ENCODE results near the gene RELB. TPM values are rescaled to one million over a fixed set of nuclear protein-coding genes. Genes with fewer than 3 reads are reported as not detected.
A peak's percentile ranks its signal among the peaks of the same experiment; 100 is the strongest.

The RELB gene
- total and polyA plus RNA-seq, 7 experiments from 2014 or later = 13.4 to 87.3 (median 33.0) TPM

GRCh38 chr19:45066921-45067661 is 65.8 kb downstream of the RELB start:
- Histone ChIP-seq H3K36me3 (ENCODE audit: control insufficient read depth in 2 of 3, insufficient read depth in 3 of 3, low read length in 3 of 3) (peaks cover 0 to 91% (median 11%) of the 10 kb centered on the region in 3 experiments), H3K4me3 (ENCODE audit: low read length) (no peak overlapping the region), H3K9me3 (ENCODE audit: control insufficient read depth in 2 of 3, low read length in 3 of 3) (no peaks in the 10 kb centered on the region), H3K4me1 (ENCODE audit: control insufficient read depth in 2 of 2, insufficient read depth in 2 of 2, low read length in 2 of 2) (no peaks in the 10 kb centered on the region), H3K27ac (ENCODE audit: low read depth, low read length) (no peak overlapping the region), H3K27me3 (ENCODE audit: control insufficient read depth in 2 of 2, insufficient read depth in 2 of 2, low read length in 2 of 2) (no peaks in the 10 kb centered on the region)
- POLR2A ChIA-PET = interaction anchor here (0.6 kb wide), 1 partner anchor 128 kb away, joined by 3 read pairs; no protein-coding TSS in a partner anchor
- no peak for ATAC-seq
- CTCF ChIA-PET = no interaction called here
- Mint-ChIP-seq H3K9me3 (no peaks in the 10 kb centered on the region), H3K27me3 (no peaks in the 10 kb centered on the region), H3K36me3 (peaks cover 0 to 21% (median 4%) of the 10 kb centered on the region in 5 donors), H3K4me3 (no peak overlapping the region), H3K4me1 (no peaks in the 10 kb centered on the region), H3K27ac (peak overlapping the region in 1 of 9 donors; percentile 25)
- DNase-seq = no peak
- intact Hi-C loops (cut with micrococcal nuclease) = no loop called here

- no peaks in the 10 kb centered on the region for H3K9me3 ChIP-seq (ENCODE audit: control insufficient read depth in 2 of 3, low read length in 3 of 3)
- ChIA-PET POLR2A (no interaction called here), CTCF (interaction anchor here (1.5 kb wide), 1 partner anchor 8 kb away, joined by 3 read pairs; no protein-coding TSS in a partner anchor)
- DNase-seq (no peak), ATAC-seq (no peak)
- H3K4me1 Mint-ChIP-seq = no peaks in the 10 kb centered on the region
- intact Hi-C loops (cut with micrococcal nuclease) = no loop called here
- H3K27ac Mint-ChIP-seq = no peak overlapping the region
- no peaks in the 10 kb centered on the region for H3K4me1 ChIP-seq (ENCODE audit: control insufficient read depth in 2 of 2, insufficient read depth in 2 of 2, low read length in 2 of 2)
- H3K36me3 Mint-ChIP-seq = peaks cover 0 to 18% (median 0%) of the 10 kb centered on the region in 5 donors
- no peak overlapping the region for H3K4me3 Mint-ChIP-seq
- H3K27me3 Mint-ChIP-seq = no peaks in the 10 kb centered on the region
- H3K9me3 Mint-ChIP-seq = no peaks in the 10 kb centered on the region
- no peak overlapping the region for H3K4me3 ChIP-seq (ENCODE audit: low read length)
- H3K27ac ChIP-seq (ENCODE audit: low read depth, low read length) = no peak overlapping the region
- H3K27me3 ChIP-seq (ENCODE audit: control insufficient read depth in 2 of 2, insufficient read depth in 2 of 2, low read length in 2 of 2) = no peaks in the 10 kb centered on the region
- H3K36me3 ChIP-seq (ENCODE audit: control insufficient read depth in 2 of 3, insufficient read depth in 3 of 3, low read length in 3 of 3) = peaks cover 0 to 87% (median 10%) of the 10 kb centered on the region in 3 experiments
Measured at GRCh38 chr19:45068041-45068440, 66.8 kb downstream of the RELB start.

- Mint-ChIP-seq H3K9me3 (no peaks in the 10 kb centered on the region), H3K36me3 (peaks cover 0 to 18% (median 0%) of the 10 kb centered on the region in 5 donors)
- H3K9me3 ChIP-seq (ENCODE audit: control insufficient read depth in 2 of 3, low read length in 3 of 3) = no peaks in the 10 kb centered on the region
Measured at GRCh38 chr19:45069056-45069455, 67.8 kb downstream of the RELB start.

GRCh38 chr19:45070214-45070613 is 69.0 kb downstream of the RELB start:
- Mint-ChIP-seq H3K9me3 (no peaks in the 10 kb centered on the region), H3K27me3 (no peaks in the 10 kb centered on the region), H3K4me3 (no peak overlapping the region), H3K27ac (peak overlapping the region in 1 of 9 donors; percentile 67), H3K36me3 (peaks cover 0 to 18% (median 0%) of the 10 kb centered on the region in 5 donors), H3K4me1 (no peaks in the 10 kb centered on the region)
- H3K9me3 ChIP-seq (ENCODE audit: control insufficient read depth in 2 of 3, low read length in 3 of 3) = no peaks in the 10 kb centered on the region
- no peak overlapping the region for H3K27ac ChIP-seq (ENCODE audit: low read depth, low read length)
- intact Hi-C loops (cut with micrococcal nuclease) = no loop called here
- DNase-seq (no peak), ATAC-seq (no peak)
- H3K4me1 ChIP-seq (ENCODE audit: control insufficient read depth in 2 of 2, insufficient read depth in 2 of 2, low read length in 2 of 2) = peaks cover 0 to 3% of the 10 kb centered on the region in 2 donors
- H3K36me3 ChIP-seq (ENCODE audit: control insufficient read depth in 2 of 3, insufficient read depth in 3 of 3, low read length in 3 of 3) = peaks cover 0 to 65% (median 10%) of the 10 kb centered on the region in 3 experiments
- H3K27me3 ChIP-seq (ENCODE audit: control insufficient read depth in 2 of 2, insufficient read depth in 2 of 2, low read length in 2 of 2) = no peaks in the 10 kb centered on the region
- ChIA-PET CTCF (no interaction called here), POLR2A (no interaction called here)
- no peak overlapping the region for H3K4me3 ChIP-seq (ENCODE audit: low read length)

More at GRCh38 chr19:45069056-45069455, 67.8 kb downstream of the RELB start:
- Histone ChIP-seq H3K36me3 (ENCODE audit: control insufficient read depth in 2 of 3, insufficient read depth in 3 of 3, low read length in 3 of 3) (peaks cover 0 to 77% (median 10%) of the 10 kb centered on the region in 3 experiments), H3K4me3 (ENCODE audit: low read length) (no peak overlapping the region), H3K27me3 (ENCODE audit: control insufficient read depth in 2 of 2, insufficient read depth in 2 of 2, low read length in 2 of 2) (no peaks in the 10 kb centered on the region), H3K27ac (ENCODE audit: low read depth, low read length) (no peak overlapping the region), H3K4me1 (ENCODE audit: control insufficient read depth in 2 of 2, insufficient read depth in 2 of 2, low read length in 2 of 2) (no peaks in the 10 kb centered on the region)
- ATAC-seq (no peak), DNase-seq (no peak)
- Mint-ChIP-seq H3K27me3 (no peaks in the 10 kb centered on the region), H3K27ac (peak overlapping the region in 2 of 9 donors; percentile 43 to 62), H3K4me1 (no peaks in the 10 kb centered on the region), H3K4me3 (no peak overlapping the region)
- POLR2A ChIA-PET = no interaction called here
- CTCF ChIA-PET = interaction anchor here (1.5 kb wide), 1 partner anchor 9 kb away, joined by 3 read pairs; no protein-coding TSS in a partner anchor
- intact Hi-C loops (cut with micrococcal nuclease) = no loop called here

GRCh38 chr19:45070861-45071544 is 69.7 kb downstream of the RELB start:
- H3K36me3 ChIP-seq (ENCODE audit: control insufficient read depth in 2 of 3, insufficient read depth in 3 of 3, low read length in 3 of 3) = peaks cover 0 to 58% (median 10%) of the 10 kb centered on the region in 3 experiments

GRCh38 chr19:45071545-45071938 is 70.3 kb downstream of the RELB start:
- no peak overlapping the region for H3K4me3 ChIP-seq (ENCODE audit: low read length)
- ATAC-seq = no peak
- H3K9me3 Mint-ChIP-seq = no peaks in the 10 kb centered on the region
- no peak overlapping the region for H3K27ac ChIP-seq (ENCODE audit: low read depth, low read length)
- no peaks in the 10 kb centered on the region for H3K27me3 ChIP-seq (ENCODE audit: control insufficient read depth in 2 of 2, insufficient read depth in 2 of 2, low read length in 2 of 2)
- H3K36me3 Mint-ChIP-seq = peaks cover 0 to 18% (median 0%) of the 10 kb centered on the region in 5 donors
- H3K4me3 Mint-ChIP-seq = no peak overlapping the region
- H3K9me3 ChIP-seq (ENCODE audit: control insufficient read depth in 2 of 3, low read length in 3 of 3) = no peaks in the 10 kb centered on the region
- intact Hi-C loops (cut with micrococcal nuclease) = no loop called here
- H3K27me3 Mint-ChIP-seq = no peaks in the 10 kb centered on the region
- peaks cover 0 to 56% (median 10%) of the 10 kb centered on the region in 3 experiments for H3K36me3 ChIP-seq (ENCODE audit: control insufficient read depth in 2 of 3, insufficient read depth in 3 of 3, low read length in 3 of 3)
- CTCF ChIA-PET = no interaction called here
- POLR2A ChIA-PET = no interaction called here
- no peak overlapping the region for H3K27ac Mint-ChIP-seq
- peaks cover 2 to 4% of the 10 kb centered on the region in 2 donors for H3K4me1 ChIP-seq (ENCODE audit: control insufficient read depth in 2 of 2, insufficient read depth in 2 of 2, low read length in 2 of 2)
- peaks cover under 1 to 5% (median 3%) of the 10 kb centered on the region in 7 donors for H3K4me1 Mint-ChIP-seq
- DNase-seq = no peak

More at GRCh38 chr19:45070861-45071544, 69.7 kb downstream of the RELB start:
- H3K9me3 ChIP-seq (ENCODE audit: control insufficient read depth in 2 of 3, low read length in 3 of 3) = no peaks in the 10 kb centered on the region
- Mint-ChIP-seq H3K36me3 (peaks cover 0 to 18% (median 0%) of the 10 kb centered on the region in 5 donors), H3K4me3 (no peak overlapping the region), H3K9me3 (no peaks in the 10 kb centered on the region), H3K4me1 (peaks cover 0 to 3% (median 0%) of the 10 kb centered on the region in 7 donors), H3K27ac (peak overlapping the region in 1 of 9 donors; percentile 38), H3K27me3 (no peaks in the 10 kb centered on the region)
- H3K27ac ChIP-seq (ENCODE audit: low read depth, low read length) = no peak overlapping the region
- H3K4me1 ChIP-seq (ENCODE audit: control insufficient read depth in 2 of 2, insufficient read depth in 2 of 2, low read length in 2 of 2) = peaks cover 0 to 3% of the 10 kb centered on the region in 2 donors
- no peak overlapping the region for H3K4me3 ChIP-seq (ENCODE audit: low read length)
- ChIA-PET CTCF (no interaction called here), POLR2A (no interaction called here)
- intact Hi-C loops (cut with micrococcal nuclease) = no loop called here
- ATAC-seq (no peak), DNase-seq (no peak)
- no peaks in the 10 kb centered on the region for H3K27me3 ChIP-seq (ENCODE audit: control insufficient read depth in 2 of 2, insufficient read depth in 2 of 2, low read length in 2 of 2)
